GM18858 (cell line): ENCODE results near the gene ANKS1B.

Source experiments
- ATAC-seq: cut with Tn5 transposase; IDR thresholded peaks from one replicate; pipeline ENCODE4 v1.9.1; 2021; ENCODE audit not compliant: unreplicated experiment

The ANKS1B gene

GRCh38 chr12:99224237-99224636 lies 760.5 kb downstream of the ANKS1B start:
- ATAC-seq: no peak

- ATAC-seq: no peak
These were observed 761.2 kb downstream of the ANKS1B start for GRCh38 chr12:99223579-99223978.

- ATAC-seq: no peak
These were observed 771.7 kb downstream of the ANKS1B start for GRCh38 chr12:99213047-99213446.

GRCh38 chr12:99212275-99212674 lies 772.5 kb downstream of the ANKS1B start:
- no peak for ATAC-seq

- ATAC-seq: no peak
These were observed 779.6 kb downstream of the ANKS1B start for GRCh38 chr12:99205111-99205510.

GRCh38 chr12:99201906-99202645 lies 782.7 kb downstream of the ANKS1B start:
- no peak for ATAC-seq

- ATAC-seq: no peak
These were observed 783.9 kb downstream of the ANKS1B start for GRCh38 chr12:99200711-99201384.

GRCh38 chr12:99195474-99195873 lies 789.3 kb downstream of the ANKS1B start:
- ATAC-seq: no peak

- ATAC-seq: no peak
These were observed 792.2 kb downstream of the ANKS1B start for GRCh38 chr12:99192489-99192888.

GRCh38 chr12:99176871-99177270 lies 807.9 kb downstream of the ANKS1B start:
- no peak for ATAC-seq

- ATAC-seq: no peak
These were observed 814.3 kb downstream of the ANKS1B start for GRCh38 chr12:99170461-99170860.

- ATAC-seq: no peak
These were observed 814.7 kb downstream of the ANKS1B start for GRCh38 chr12:99170037-99170436.

GRCh38 chr12:99157946-99158345 lies 826.8 kb downstream of the ANKS1B start:
- no peak for ATAC-seq

GRCh38 chr12:99154983-99155336 lies 829.8 kb downstream of the ANKS1B start:
- no peak for ATAC-seq

- ATAC-seq: no peak
These were observed 830.3 kb downstream of the ANKS1B start for GRCh38 chr12:99154216-99154982.

GRCh38 chr12:99153293-99153692 lies 831.4 kb downstream of the ANKS1B start:
- no peak for ATAC-seq

GRCh38 chr12:99152337-99152736 lies 832.4 kb downstream of the ANKS1B start:
- ATAC-seq: no peak

GRCh38 chr12:99151744-99152143 lies 833.0 kb downstream of the ANKS1B start:
- no peak for ATAC-seq

- ATAC-seq: no peak
These were observed 837.6 kb downstream of the ANKS1B start for GRCh38 chr12:99147130-99147529.

- no peak for ATAC-seq
These were observed 838.0 kb downstream of the ANKS1B start for GRCh38 chr12:99146730-99147129.

GRCh38 chr12:99146185-99146584 lies 838.6 kb downstream of the ANKS1B start:
- no peak for ATAC-seq

GRCh38 chr12:99142651-99143050 lies 842.1 kb downstream of the ANKS1B start:
- no peak for ATAC-seq
